ELR (cell line): Measurements from ENCODE around the gene AJAP1.

Source experiments
- DNase-seq: peaks from one replicate; pipeline ENCODE4 v3.0.0-alpha.2; 2015; ENCODE audit warnings: low read depth

Gene AJAP1

DNA sequence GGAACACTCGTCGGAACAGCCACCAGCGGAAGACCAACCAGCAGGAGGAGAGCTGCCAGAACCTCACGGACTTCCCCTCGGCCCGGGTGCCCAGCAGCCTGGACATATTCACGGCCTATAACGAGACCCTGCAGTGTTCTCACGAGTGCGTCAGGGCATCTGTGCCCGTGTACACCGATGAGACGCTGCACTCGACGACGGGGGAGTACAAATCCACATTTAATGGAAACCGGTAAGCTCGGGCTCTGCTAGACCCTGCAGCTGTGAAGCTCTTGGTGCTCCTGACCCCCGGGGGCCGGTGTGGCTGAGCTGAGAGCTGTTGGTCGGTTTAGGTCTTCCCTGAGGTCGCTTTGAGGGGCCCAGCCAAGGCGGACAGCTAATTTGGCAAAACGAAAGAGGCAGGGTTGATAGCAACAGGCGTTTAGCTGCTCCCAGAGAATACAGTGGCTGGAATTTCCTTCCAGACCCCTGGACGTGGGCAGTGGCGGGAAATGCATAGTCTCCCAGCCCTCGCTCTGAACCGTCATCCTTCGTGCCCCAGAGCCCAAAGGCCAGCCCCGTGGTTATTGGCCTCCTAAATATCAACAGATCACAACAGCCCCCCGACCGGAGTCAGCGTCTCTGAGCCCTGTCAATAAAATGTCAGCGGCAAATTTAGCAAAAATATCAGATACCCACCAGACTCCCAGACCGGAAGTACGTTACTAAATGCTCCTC is 118.0 kb downstream of the AJAP1 start:
- DNase-seq: no peak

DNA sequence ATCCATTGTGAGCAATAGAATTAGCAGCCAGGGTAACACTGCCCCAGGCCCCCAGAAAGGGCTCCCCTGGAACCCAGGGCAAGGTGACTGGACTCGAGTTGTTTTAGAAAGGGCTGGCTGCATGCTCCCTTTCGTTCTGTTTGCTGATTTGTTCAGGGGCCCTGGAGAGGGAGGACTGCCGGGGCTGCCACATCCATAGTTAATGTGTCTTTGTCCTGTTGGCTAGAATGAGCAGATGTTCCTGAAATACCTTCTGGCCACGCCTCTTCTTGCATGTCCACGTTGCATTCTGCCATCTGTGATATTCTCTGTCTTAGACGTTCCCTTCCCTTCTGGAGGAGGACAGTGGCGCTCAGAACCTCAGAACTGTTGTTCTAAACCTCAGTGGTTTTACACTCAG is 118.8 kb downstream of the AJAP1 start:
- DNase-seq: no peak

DNA sequence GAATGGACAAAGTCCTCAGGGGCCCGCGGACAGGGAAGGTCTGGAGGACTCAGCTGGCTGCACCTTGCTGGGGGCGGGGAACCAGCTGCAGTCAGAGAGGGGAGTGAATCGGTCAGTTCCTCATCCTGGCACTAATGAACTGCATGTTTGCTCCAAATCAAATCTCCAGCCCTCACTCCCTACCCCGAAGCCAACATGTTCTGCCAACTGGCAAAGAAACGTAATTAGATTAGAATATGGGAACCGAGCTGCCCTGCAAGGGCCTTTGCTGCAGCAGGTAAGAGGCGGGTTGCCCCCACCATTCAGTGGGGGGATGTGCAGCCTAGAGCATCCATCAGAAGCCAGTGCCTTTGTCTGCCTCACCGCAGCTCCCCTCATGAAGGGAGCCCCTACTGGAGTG is 121.1 kb downstream of the AJAP1 start:
- DNase-seq: no peak

DNA sequence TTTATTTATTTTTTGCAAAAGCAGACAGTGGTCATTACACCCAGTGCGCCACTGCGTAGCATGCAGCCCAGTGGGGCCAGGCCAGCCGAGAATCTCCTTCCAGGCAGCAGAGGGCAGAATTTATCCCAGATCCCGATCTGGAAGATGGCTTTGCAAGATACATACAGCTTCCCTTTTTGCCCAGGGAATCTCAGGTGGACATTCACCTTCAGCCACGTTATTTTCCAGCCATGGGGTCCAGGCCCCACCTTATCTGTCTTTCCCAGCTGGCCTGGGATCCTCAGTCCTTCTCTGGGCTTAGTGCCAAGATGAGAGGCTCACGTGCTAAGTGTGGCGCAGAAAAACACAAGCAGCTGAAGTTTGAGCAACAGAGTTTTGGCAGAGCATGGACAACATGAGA is 123.6 kb downstream of the AJAP1 start:
- DNase-seq: no peak

DNA sequence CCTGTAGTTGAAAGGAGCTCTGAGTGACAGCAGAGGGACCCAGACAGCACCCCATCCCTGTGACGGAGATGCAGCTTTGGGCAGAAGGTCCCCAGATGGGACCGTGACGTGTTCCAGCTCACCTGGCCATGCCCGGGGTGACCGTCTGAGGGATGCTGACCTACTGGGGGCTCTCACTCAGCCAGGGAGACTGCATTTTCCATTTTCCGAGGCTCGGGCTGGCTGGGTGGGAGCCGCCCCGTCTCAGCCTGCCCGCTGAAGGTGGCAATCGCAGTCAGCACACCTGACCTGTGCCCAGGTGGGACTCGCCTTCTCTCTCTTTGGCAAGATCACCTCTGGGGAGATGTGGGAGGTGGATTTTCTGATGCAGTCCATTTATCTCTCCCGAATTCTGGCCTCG is 127.2 kb downstream of the AJAP1 start:
- DNase-seq: no peak

GRCh38 chr1:4784761-4785160 is 130.4 kb downstream of the AJAP1 start:
- DNase-seq: no peak

GRCh38 chr1:4786055-4786454 is 131.6 kb downstream of the AJAP1 start:
- DNase-seq: no peak

GRCh38 chr1:4787551-4787950 is 133.1 kb downstream of the AJAP1 start:
- no peak for DNase-seq

- no peak for DNase-seq
These were observed 138.2 kb downstream of the AJAP1 start for GRCh38 chr1:4792565-4792964.

DNA sequence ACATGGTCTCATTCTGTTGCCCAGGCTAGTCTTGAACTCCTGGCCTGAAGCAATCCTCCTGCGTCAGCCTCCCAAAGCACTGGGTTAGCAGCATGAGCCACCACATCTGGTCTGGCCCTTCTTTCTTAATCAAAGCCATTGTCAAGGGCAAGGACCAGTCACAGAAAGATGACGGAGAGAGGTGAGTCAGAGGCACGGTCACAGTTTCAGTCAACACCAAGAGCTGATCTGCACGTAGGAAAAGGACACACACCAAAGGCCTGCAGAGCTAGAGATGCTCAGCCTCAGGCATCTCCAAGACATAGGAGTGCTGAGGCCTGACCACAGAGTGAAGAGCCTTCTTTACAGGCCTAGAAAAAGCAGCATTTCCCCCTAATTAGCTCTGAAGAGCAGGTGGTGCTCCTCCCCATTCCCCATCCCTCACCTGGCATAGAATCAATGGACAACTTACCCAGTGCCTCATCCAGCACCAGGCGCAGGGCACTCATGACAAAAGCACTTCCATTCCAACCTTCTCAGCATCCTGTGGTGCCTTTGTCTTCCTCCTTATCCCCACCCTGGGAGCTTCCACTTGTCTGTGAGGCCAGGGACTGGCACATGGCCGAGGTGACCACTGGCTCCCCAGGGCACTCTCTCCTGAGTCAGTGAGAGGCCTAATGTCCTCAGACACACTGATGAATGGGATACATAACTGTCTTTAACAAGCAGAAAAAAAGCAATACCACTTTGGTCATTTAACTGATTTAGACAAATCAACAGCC is 139.8 kb downstream of the AJAP1 start:
- DNase-seq: no peak

GRCh38 chr1:4796161-4797015 is 142.0 kb downstream of the AJAP1 start:
- no peak for DNase-seq

- DNase-seq: no peak
These were observed 142.6 kb downstream of the AJAP1 start for GRCh38 chr1:4797016-4797410.

GRCh38 chr1:4797429-4797828 is 143.0 kb downstream of the AJAP1 start:
- DNase-seq: no peak

GRCh38 chr1:4801192-4801924 is 146.9 kb downstream of the AJAP1 start:
- DNase-seq: no peak

GRCh38 chr1:4802024-4802423 is 147.6 kb downstream of the AJAP1 start:
- DNase-seq: no peak

- DNase-seq: no peak
These were observed 148.9 kb downstream of the AJAP1 start for GRCh38 chr1:4803335-4803734.

GRCh38 chr1:4805987-4806386 is 151.6 kb downstream of the AJAP1 start:
- no peak for DNase-seq

DNA sequence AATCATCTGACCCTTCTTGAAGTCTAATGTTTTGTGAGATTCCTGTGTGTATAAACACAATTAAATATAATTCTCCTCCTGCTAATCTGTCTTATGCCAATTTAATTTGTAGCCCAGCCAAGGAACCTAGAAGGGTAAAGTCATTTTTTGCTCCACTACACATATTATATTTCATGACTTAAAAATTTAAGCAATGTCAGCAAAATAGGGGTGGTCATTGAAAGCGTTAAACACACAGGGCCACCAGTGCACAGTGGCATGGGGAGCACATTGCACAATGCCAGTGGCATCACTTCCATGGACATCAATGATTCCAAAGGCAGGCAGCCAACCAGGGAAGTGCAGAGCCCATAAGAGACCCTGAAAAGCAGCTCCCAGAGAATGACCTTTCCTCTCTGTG is 166.1 kb downstream of the AJAP1 start:
- no peak for DNase-seq

DNA sequence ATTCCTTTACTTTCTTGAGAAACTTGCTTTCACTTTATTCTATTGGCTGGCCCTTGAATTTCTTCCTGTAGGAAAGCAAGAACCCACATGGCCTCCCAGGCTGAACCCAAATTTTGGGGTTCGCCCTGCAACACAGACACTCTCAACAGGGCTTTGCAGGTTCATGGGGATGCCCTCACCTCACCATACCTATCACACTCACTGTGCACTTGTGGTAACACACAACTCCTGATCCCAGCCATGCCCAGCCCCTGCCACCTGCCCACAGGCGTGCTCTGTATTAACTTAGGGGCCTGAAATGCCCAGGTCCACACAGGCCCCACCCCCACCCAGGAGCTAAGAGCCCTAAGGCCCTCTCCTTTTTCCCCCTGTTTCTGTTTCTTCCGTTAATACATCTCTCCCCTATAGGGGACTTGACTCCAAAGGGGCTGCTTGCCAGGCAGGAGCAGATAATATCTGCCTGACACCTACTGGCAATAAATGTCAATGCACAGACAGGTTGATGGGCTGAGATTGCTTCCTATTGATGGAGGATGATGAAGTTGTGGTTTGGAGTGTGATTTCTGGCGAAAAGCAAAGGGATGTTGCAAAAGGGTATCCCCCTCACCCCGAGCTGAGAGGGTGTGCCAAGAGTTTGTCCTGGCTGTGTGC is 171.5 kb downstream of the AJAP1 start:
- DNase-seq: no peak

- DNase-seq: no peak
These were observed 176.3 kb downstream of the AJAP1 start for GRCh38 chr1:4830707-4831106.

- no peak for DNase-seq
These were observed 182.2 kb downstream of the AJAP1 start for GRCh38 chr1:4836574-4836973.
